ENCODE data around the gene WDR70. TPM values are rescaled to one million over a fixed set of nuclear protein-coding genes. Genes with fewer than 3 reads are reported as not detected.

Gene WDR70
- total RNA-seq, 1 experiment from 2014 or later = 78.2 TPM

- POLR2A ChIA-PET (ENCODE audit: unreplicated experiment) = no interaction called here
- Histone ChIP-seq H2AFZ (no peak overlapping the region), H3K9me3 (ENCODE audit: insufficient read depth, low read depth) (no peaks in the 10 kb centered on the region), H3K36me3 (ENCODE audit: low read depth) (no peaks in the 10 kb centered on the region), H3F3A (ENCODE audit: insufficient read depth, low read depth) (peaks cover 9% of the 10 kb centered on the region; the same call in 1 of the 2 replicates), H3K79me2 (ENCODE audit: low read depth) (no peaks in the 10 kb centered on the region), H3K4me3 (no peak overlapping the region), H3K4me2 (no peak overlapping the region), H3K27me3 (ENCODE audit: insufficient read depth, low read depth) (no peaks in the 10 kb centered on the region), H3K4me1 (replicated peaks; ENCODE audit: insufficient read depth) (peaks cover 21% of the 10 kb centered on the region), H3K27ac (no peak overlapping the region), H4K20me1 (ENCODE audit: insufficient read depth) (no peaks in the 10 kb centered on the region; the same call in 1 of the 2 replicates), H3K9me2 (ENCODE audit: insufficient read depth) (no peaks in the 10 kb centered on the region)
- TF ChIP-seq CTCF (conservative IDR thresholded peaks at IDR 0.05) (no peak), EZH2 (IDR thresholded peaks at IDR 0.05; ENCODE audit: low read depth) (no peak)
- no peak for DNase-seq
- BruUV-seq (replicated peaks) = no TSS peak
- CTCF ChIA-PET = no interaction called here
- intact Hi-C loops (cut with micrococcal nuclease; ENCODE audit: unreplicated experiment) = no loop called here
Measured at GRCh38 chr5:37657046-37657445, 277.9 kb downstream of the WDR70 start.

GRCh38 chr5:37658440-37658839, 279.3 kb downstream of the WDR70 start:
- H3K4me3 ChIP-seq = no peak overlapping the region
- H3K79me2 ChIP-seq (ENCODE audit: low read depth) = no peaks in the 10 kb centered on the region
- ChIA-PET CTCF (no interaction called here), POLR2A (ENCODE audit: unreplicated experiment) (no interaction called here)
- H3K27ac ChIP-seq = no peak overlapping the region
- H3K9me2 ChIP-seq (ENCODE audit: insufficient read depth) = no peaks in the 10 kb centered on the region
- TF ChIP-seq CTCF (conservative IDR thresholded peaks at IDR 0.05) (no peak), EZH2 (IDR thresholded peaks at IDR 0.05; ENCODE audit: low read depth) (no peak)
- H3K4me1 ChIP-seq (replicated peaks; ENCODE audit: insufficient read depth) = peaks cover 25% of the 10 kb centered on the region
- no peak overlapping the region for H3K4me2 ChIP-seq
- BruUV-seq (replicated peaks) = no TSS peak
- H2AFZ ChIP-seq = no peak overlapping the region
- intact Hi-C loops (cut with micrococcal nuclease; ENCODE audit: unreplicated experiment) = no loop called here
- H3K9me3 ChIP-seq (ENCODE audit: insufficient read depth, low read depth) = no peaks in the 10 kb centered on the region
- peaks cover 12% of the 10 kb centered on the region; the same call in 1 of the 2 replicates for H3F3A ChIP-seq (ENCODE audit: insufficient read depth, low read depth)
- no peak for DNase-seq
- no peaks in the 10 kb centered on the region; the same call in 1 of the 2 replicates for H4K20me1 ChIP-seq (ENCODE audit: insufficient read depth)
- H3K27me3 ChIP-seq (ENCODE audit: insufficient read depth, low read depth) = no peaks in the 10 kb centered on the region
- H3K36me3 ChIP-seq (ENCODE audit: low read depth) = no peaks in the 10 kb centered on the region

GRCh38 chr5:37660319-37660718, 281.2 kb downstream of the WDR70 start:
- H3K79me2 ChIP-seq (ENCODE audit: low read depth) = no peaks in the 10 kb centered on the region
- no peaks in the 10 kb centered on the region for H3K27me3 ChIP-seq (ENCODE audit: insufficient read depth, low read depth)
- POLR2A ChIA-PET (ENCODE audit: unreplicated experiment) = no interaction called here
- H3K27ac ChIP-seq = no peak overlapping the region
- intact Hi-C loops (cut with micrococcal nuclease; ENCODE audit: unreplicated experiment) = no loop called here
- TF ChIP-seq EZH2 (IDR thresholded peaks at IDR 0.05; ENCODE audit: low read depth) = no peak
- TF ChIP-seq CTCF (conservative IDR thresholded peaks at IDR 0.05) = no peak
- H3K9me3 ChIP-seq (ENCODE audit: insufficient read depth, low read depth) = no peaks in the 10 kb centered on the region
- no peaks in the 10 kb centered on the region; the same call in 1 of the 2 replicates for H4K20me1 ChIP-seq (ENCODE audit: insufficient read depth)
- no peak overlapping the region for H3K4me3 ChIP-seq
- no peak overlapping the region for H2AFZ ChIP-seq
- no peak overlapping the region for H3K4me2 ChIP-seq
- H3K4me1 ChIP-seq (replicated peaks; ENCODE audit: insufficient read depth) = peaks cover 25% of the 10 kb centered on the region
- no peaks in the 10 kb centered on the region for H3K9me2 ChIP-seq (ENCODE audit: insufficient read depth)
- DNase-seq = no peak
- H3K36me3 ChIP-seq (ENCODE audit: low read depth) = no peaks in the 10 kb centered on the region
- no TSS peak for BruUV-seq (replicated peaks)
- H3F3A ChIP-seq (ENCODE audit: insufficient read depth, low read depth) = peaks cover 12% of the 10 kb centered on the region; the same call in 1 of the 2 replicates
- CTCF ChIA-PET = no interaction called here

Measured in PC-9 (cell line).